ENCODE data around the gene ORAI1. TPM values are rescaled to one million over a fixed set of nuclear protein-coding genes. Genes with fewer than 3 reads are reported as not detected.

ORAI1 gene
- total RNA-seq, 1 experiment from 2014 or later = 31.4 TPM

GRCh38 chr12:121596526-121596925 is 29.8 kb upstream of the ORAI1 start:
- no peak for DNase-seq
- intact Hi-C loops (cut with micrococcal nuclease) = no loop called here
- no peak overlapping the region for H3K9ac ChIP-seq (ENCODE audit: low read length)
- no peak overlapping the region for H3K4me3 ChIP-seq (ENCODE audit: low read length)
- no peaks in the 10 kb centered on the region for H3K4me1 ChIP-seq (ENCODE audit: insufficient read depth, low read length)
- no peaks in the 10 kb centered on the region for H3F3A ChIP-seq (ENCODE audit: low read length, unreplicated experiment)
- BruUV-seq (replicated peaks) = no TSS peak
- H3K4me2 ChIP-seq (ENCODE audit: low read length) = no peak overlapping the region
- H4K20me1 ChIP-seq (ENCODE audit: low read length) = no peaks in the 10 kb centered on the region
- H3K27ac ChIP-seq (ENCODE audit: low read length) = no peak overlapping the region
- no peak overlapping the region for H2AFZ ChIP-seq (ENCODE audit: low read length)
- H3K27me3 ChIP-seq (ENCODE audit: low read length) = no peaks in the 10 kb centered on the region
- no peak for ATAC-seq
- no peaks in the 10 kb centered on the region for H3K9me3 ChIP-seq (ENCODE audit: low read length)
- H3K36me3 ChIP-seq (ENCODE audit: low read depth, low read length) = no peaks in the 10 kb centered on the region
- H3K9me2 ChIP-seq (replicated peaks; ENCODE audit: low read length) = no peaks in the 10 kb centered on the region
- POLR2A ChIA-PET (ENCODE audit: unreplicated experiment) = no interaction called here
- CTCF ChIA-PET = no interaction called here
- TF ChIP-seq EZH2phosphoT487 (IDR thresholded peaks at IDR 0.05; ENCODE audit: borderline replicate concordance, low read length) (no peak), EZH2 (IDR thresholded peaks at IDR 0.05; ENCODE audit: low read length, unreplicated experiment) (no peak), CTCF (conservative IDR thresholded peaks at IDR 0.05; ENCODE audit: low read depth, low read length) (no peak)
- H3K79me2 ChIP-seq (ENCODE audit: low read length) = no peaks in the 10 kb centered on the region

GRCh38 chr12:121600702-121601336 is 25.5 kb upstream of the ORAI1 start:
- H3K9me2 ChIP-seq (replicated peaks; ENCODE audit: low read length) = no peaks in the 10 kb centered on the region
- no peak overlapping the region for H3K4me2 ChIP-seq (ENCODE audit: low read length)
- no peak overlapping the region for H3K4me3 ChIP-seq (ENCODE audit: low read length)
- H3K27ac ChIP-seq (ENCODE audit: low read length) = no peak overlapping the region
- TF ChIP-seq EZH2 (IDR thresholded peaks at IDR 0.05; ENCODE audit: low read length, unreplicated experiment) = no peak
- TF ChIP-seq CTCF (conservative IDR thresholded peaks at IDR 0.05; ENCODE audit: low read depth, low read length) = no peak
- TF ChIP-seq EZH2phosphoT487 (IDR thresholded peaks at IDR 0.05; ENCODE audit: borderline replicate concordance, low read length) = no peak
- H2AFZ ChIP-seq (ENCODE audit: low read length) = no peak overlapping the region
- no peaks in the 10 kb centered on the region for H4K20me1 ChIP-seq (ENCODE audit: low read length)
- no TSS peak for BruUV-seq (replicated peaks)
- no peaks in the 10 kb centered on the region for H3K79me2 ChIP-seq (ENCODE audit: low read length)
- ATAC-seq (no peak), DNase-seq (no peak)
- intact Hi-C loops (cut with micrococcal nuclease) = no loop called here
- H3F3A ChIP-seq (ENCODE audit: low read length, unreplicated experiment) = no peaks in the 10 kb centered on the region
- no peaks in the 10 kb centered on the region for H3K4me1 ChIP-seq (ENCODE audit: insufficient read depth, low read length)
- no peaks in the 10 kb centered on the region for H3K27me3 ChIP-seq (ENCODE audit: low read length)
- ChIA-PET POLR2A (ENCODE audit: unreplicated experiment) (no interaction called here), CTCF (no interaction called here)
- H3K36me3 ChIP-seq (ENCODE audit: low read depth, low read length) = no peaks in the 10 kb centered on the region
- H3K9ac ChIP-seq (ENCODE audit: low read length) = no peak overlapping the region
- H3K9me3 ChIP-seq (ENCODE audit: low read length) = no peaks in the 10 kb centered on the region

GRCh38 chr12:121602766-121603165 is 23.6 kb upstream of the ORAI1 start:
- Histone ChIP-seq H3K27me3 (ENCODE audit: low read length) (no peaks in the 10 kb centered on the region), H3F3A (ENCODE audit: low read length, unreplicated experiment) (no peaks in the 10 kb centered on the region), H3K4me2 (ENCODE audit: low read length) (no peak overlapping the region), H3K27ac (ENCODE audit: low read length) (no peak overlapping the region), H3K9me3 (ENCODE audit: low read length) (no peaks in the 10 kb centered on the region), H3K4me3 (ENCODE audit: low read length) (no peak overlapping the region), H3K4me1 (ENCODE audit: insufficient read depth, low read length) (no peaks in the 10 kb centered on the region), H3K36me3 (ENCODE audit: low read depth, low read length) (no peaks in the 10 kb centered on the region), H3K9me2 (replicated peaks; ENCODE audit: low read length) (no peaks in the 10 kb centered on the region), H4K20me1 (ENCODE audit: low read length) (no peaks in the 10 kb centered on the region), H2AFZ (ENCODE audit: low read length) (no peak overlapping the region), H3K79me2 (ENCODE audit: low read length) (no peaks in the 10 kb centered on the region), H3K9ac (ENCODE audit: low read length) (no peak overlapping the region)
- no peak for TF ChIP-seq CTCF (conservative IDR thresholded peaks at IDR 0.05; ENCODE audit: low read depth, low read length)
- TF ChIP-seq EZH2phosphoT487 (IDR thresholded peaks at IDR 0.05; ENCODE audit: borderline replicate concordance, low read length) = no peak
- TF ChIP-seq EZH2 (IDR thresholded peaks at IDR 0.05; ENCODE audit: low read length, unreplicated experiment) = no peak
- no TSS peak for BruUV-seq (replicated peaks)
- DNase-seq (no peak), ATAC-seq (peak; percentile 43; the same call in 1 of the 2 replicates)
- ChIA-PET POLR2A (ENCODE audit: unreplicated experiment) (no interaction called here), CTCF (no interaction called here)
- intact Hi-C loops (cut with micrococcal nuclease) = no loop called here

All from PC-3 (cell line).